ENCODE data around the gene PML.
"Not testable (repeated sequence)": the region's sequence is repeated elsewhere in the genome, so short reads cannot be mapped to it uniquely, and the experiment has no call there.

The PML gene

GRCh38 chr15:74045636-74046274 is 51.2 kb downstream of the PML start:
- Histone ChIP-seq H3K9me3 (ENCODE audit: control insufficient read depth, low read length) (no peaks in the 10 kb centered on the region), H3K9ac (ENCODE audit: low read length) (no peak overlapping the region), H3K36me3 (ENCODE audit: control insufficient read depth, insufficient read depth, low read length, severe bottlenecking) (peaks cover 4% of the 10 kb centered on the region), H3K27me3 (replicated peaks; ENCODE audit: control insufficient read depth, insufficient read depth, low read length) (no peaks in the 10 kb centered on the region), H3K4me1 (ENCODE audit: control insufficient read depth, insufficient read depth, low read length) (peaks cover 28% of the 10 kb centered on the region), H3K4me3 (ENCODE audit: low read length) (no peak overlapping the region)
- DNase-seq (ENCODE audit: low read depth) = no peak

GRCh38 chr15:74046275-74046674 is 51.8 kb downstream of the PML start:
- no peak for DNase-seq (ENCODE audit: low read depth)
- Histone ChIP-seq H3K4me3 (ENCODE audit: low read length) (no peak overlapping the region), H3K9me3 (ENCODE audit: control insufficient read depth, low read length) (no peaks in the 10 kb centered on the region), H3K27me3 (replicated peaks; ENCODE audit: control insufficient read depth, insufficient read depth, low read length) (no peaks in the 10 kb centered on the region), H3K4me1 (ENCODE audit: control insufficient read depth, insufficient read depth, low read length) (peaks cover 26% of the 10 kb centered on the region), H3K36me3 (ENCODE audit: control insufficient read depth, insufficient read depth, low read length, severe bottlenecking) (peaks cover 4% of the 10 kb centered on the region), H3K9ac (ENCODE audit: low read length) (no peak overlapping the region)

- Histone ChIP-seq H3K9me3 (ENCODE audit: control insufficient read depth, low read length) (no peaks in the 10 kb centered on the region), H3K27me3 (replicated peaks; ENCODE audit: control insufficient read depth, insufficient read depth, low read length) (no peaks in the 10 kb centered on the region), H3K4me1 (ENCODE audit: control insufficient read depth, insufficient read depth, low read length) (peaks cover 38% of the 10 kb centered on the region), H3K4me3 (ENCODE audit: low read length) (no peak overlapping the region), H3K9ac (ENCODE audit: low read length) (peak overlapping the region; percentile 78), H3K36me3 (ENCODE audit: control insufficient read depth, insufficient read depth, low read length, severe bottlenecking) (no peaks in the 10 kb centered on the region)
- DNase-seq (ENCODE audit: low read depth) = peak; percentile 7
Observed at GRCh38 chr15:74050127-74050526, 55.6 kb downstream of the PML start.

GRCh38 chr15:74050556-74051234 is 56.2 kb downstream of the PML start:
- H3K9ac ChIP-seq (ENCODE audit: low read length) = peak overlapping the region; percentile 78
- H3K4me1 ChIP-seq (ENCODE audit: control insufficient read depth, insufficient read depth, low read length) = peaks cover 38% of the 10 kb centered on the region
- no peaks in the 10 kb centered on the region for H3K27me3 ChIP-seq (replicated peaks; ENCODE audit: control insufficient read depth, insufficient read depth, low read length)
- no peaks in the 10 kb centered on the region for H3K36me3 ChIP-seq (ENCODE audit: control insufficient read depth, insufficient read depth, low read length, severe bottlenecking)
- no peak for DNase-seq (ENCODE audit: low read depth)
- H3K4me3 ChIP-seq (ENCODE audit: low read length) = peak overlapping the region; percentile 51
- H3K9me3 ChIP-seq (ENCODE audit: control insufficient read depth, low read length) = no peaks in the 10 kb centered on the region

- H3K9me3 ChIP-seq (ENCODE audit: control insufficient read depth, low read length); H3K36me3 ChIP-seq (ENCODE audit: control insufficient read depth, insufficient read depth, low read length, severe bottlenecking); H3K4me3 ChIP-seq (ENCODE audit: low read length); H3K27me3 ChIP-seq (replicated peaks; ENCODE audit: control insufficient read depth, insufficient read depth, low read length); DNase-seq (ENCODE audit: low read depth): not testable (repeated sequence)
- Histone ChIP-seq H3K4me1 (ENCODE audit: control insufficient read depth, insufficient read depth, low read length) (peaks cover 38% of the 10 kb centered on the region), H3K9ac (ENCODE audit: low read length) (peak overlapping the region; percentile 53)
Observed at GRCh38 chr15:74052271-74053260, 58.0 kb downstream of the PML start.

- peak overlapping the region; percentile 60 for H3K4me3 ChIP-seq (ENCODE audit: low read length)
- no peaks in the 10 kb centered on the region for H3K27me3 ChIP-seq (replicated peaks; ENCODE audit: control insufficient read depth, insufficient read depth, low read length)
- H3K36me3 ChIP-seq (ENCODE audit: control insufficient read depth, insufficient read depth, low read length, severe bottlenecking) = no peaks in the 10 kb centered on the region
- peaks cover 33% of the 10 kb centered on the region for H3K4me1 ChIP-seq (ENCODE audit: control insufficient read depth, insufficient read depth, low read length)
- no peaks in the 10 kb centered on the region for H3K9me3 ChIP-seq (ENCODE audit: control insufficient read depth, low read length)
- H3K9ac ChIP-seq (ENCODE audit: low read length) = peak overlapping the region; percentile 77
- no peak for DNase-seq (ENCODE audit: low read depth)
Observed at GRCh38 chr15:74053517-74053916, 59.0 kb downstream of the PML start.

GRCh38 chr15:74053941-74054529 is 59.5 kb downstream of the PML start:
- H3K27me3 ChIP-seq (replicated peaks; ENCODE audit: control insufficient read depth, insufficient read depth, low read length) = peaks cover 4% of the 10 kb centered on the region

GRCh38 chr15:74055804-74056203 is 61.3 kb downstream of the PML start:
- Histone ChIP-seq H3K36me3 (ENCODE audit: control insufficient read depth, insufficient read depth, low read length, severe bottlenecking) (no peaks in the 10 kb centered on the region), H3K4me3 (ENCODE audit: low read length) (no peak overlapping the region), H3K9me3 (ENCODE audit: control insufficient read depth, low read length) (no peaks in the 10 kb centered on the region), H3K9ac (ENCODE audit: low read length) (no peak overlapping the region), H3K4me1 (ENCODE audit: control insufficient read depth, insufficient read depth, low read length) (peaks cover 20% of the 10 kb centered on the region), H3K27me3 (replicated peaks; ENCODE audit: control insufficient read depth, insufficient read depth, low read length) (peaks cover 9% of the 10 kb centered on the region)
- DNase-seq (ENCODE audit: low read depth) = no peak

More at GRCh38 chr15:74053941-74054529, 59.5 kb downstream of the PML start:
- H3K9me3 ChIP-seq (ENCODE audit: control insufficient read depth, low read length) = no peaks in the 10 kb centered on the region
- H3K36me3 ChIP-seq (ENCODE audit: control insufficient read depth, insufficient read depth, low read length, severe bottlenecking) = no peaks in the 10 kb centered on the region
- peak overlapping the region; percentile 77 for H3K9ac ChIP-seq (ENCODE audit: low read length)
- H3K4me1 ChIP-seq (ENCODE audit: control insufficient read depth, insufficient read depth, low read length) = peaks cover 33% of the 10 kb centered on the region
- peak; percentile 97 for DNase-seq (ENCODE audit: low read depth)
- H3K4me3 ChIP-seq (ENCODE audit: low read length) = peak overlapping the region; percentile 60

GRCh38 chr15:74056330-74056729 is 61.8 kb downstream of the PML start:
- H3K9me3 ChIP-seq (ENCODE audit: control insufficient read depth, low read length); H3K9ac ChIP-seq (ENCODE audit: low read length); DNase-seq (ENCODE audit: low read depth); H3K27me3 ChIP-seq (replicated peaks; ENCODE audit: control insufficient read depth, insufficient read depth, low read length); H3K4me3 ChIP-seq (ENCODE audit: low read length); H3K36me3 ChIP-seq (ENCODE audit: control insufficient read depth, insufficient read depth, low read length, severe bottlenecking): not testable (repeated sequence)
- H3K4me1 ChIP-seq (ENCODE audit: control insufficient read depth, insufficient read depth, low read length) = peaks cover 17% of the 10 kb centered on the region

- not testable (repeated sequence) for H3K9ac ChIP-seq (ENCODE audit: low read length); H3K4me3 ChIP-seq (ENCODE audit: low read length); DNase-seq (ENCODE audit: low read depth); H3K27me3 ChIP-seq (replicated peaks; ENCODE audit: control insufficient read depth, insufficient read depth, low read length); H3K9me3 ChIP-seq (ENCODE audit: control insufficient read depth, low read length); H3K36me3 ChIP-seq (ENCODE audit: control insufficient read depth, insufficient read depth, low read length, severe bottlenecking); H3K4me1 ChIP-seq (ENCODE audit: control insufficient read depth, insufficient read depth, low read length)
Observed at GRCh38 chr15:74059050-74059833, 64.7 kb downstream of the PML start.

All from adipocyte (in vitro differentiated cells).